Right renal pelvis (tissue), 4 donors: ENCODE data around the gene KRT28. TPM values are rescaled to one million over a fixed set of nuclear protein-coding genes. Genes with fewer than 3 reads are reported as not detected.

Experiments used
- DNase-seq, 4 donors: peaks; one replicate each; pipeline ENCODE4 v3.0.0-alpha.2; 2013; ENCODE audit warnings: low read depth in 4 of 4, low spot score in 3 of 4, missing footprints in 1 of 4
- polyA plus RNA-seq, 4 donors: library from polyadenylated mRNA; unstranded; fragments of 120-200 nt; gene quantifications; one replicate each; pipeline ENCODE4 v1.2.1, GENCODE V29; 2013; ENCODE audit not compliant: insufficient read length in 4 of 4

KRT28 gene
- not detected for polyA plus RNA-seq

- DNase-seq = no peak
These were observed at the start of gene KRT28 for GRCh38 chr17:40799859-40800258. Gene KRT28 (minus strand): TSS chr17:40799959. CDS start chr17:40799893, 66 bp downstream.

GRCh38 chr17:40848583-40849235 lies 49.0 kb upstream of the KRT28 start:
- DNase-seq = no peak

GRCh38 chr17:40846515-40847144 lies 46.9 kb upstream of the KRT28 start:
- DNase-seq = no peak

GRCh38 chr17:40844671-40845107 lies 44.9 kb upstream of the KRT28 start:
- DNase-seq = no peak

GRCh38 chr17:40843242-40843641 lies 43.5 kb upstream of the KRT28 start:
- DNase-seq = no peak

GRCh38 chr17:40841246-40841645 lies 41.5 kb upstream of the KRT28 start:
- DNase-seq = no peak

- no peak for DNase-seq
These were observed 39.4 kb upstream of the KRT28 start for GRCh38 chr17:40839194-40839593.

- no peak for DNase-seq
These were observed 36.3 kb upstream of the KRT28 start for GRCh38 chr17:40836020-40836419.

GRCh38 chr17:40833882-40834281 lies 34.1 kb upstream of the KRT28 start:
- no peak for DNase-seq

GRCh38 chr17:40832840-40833239 lies 33.1 kb upstream of the KRT28 start:
- no peak for DNase-seq

- no peak for DNase-seq
These were observed 30.5 kb upstream of the KRT28 start for GRCh38 chr17:40830085-40830776.

GRCh38 chr17:40828454-40829044 lies 28.8 kb upstream of the KRT28 start:
- DNase-seq = no peak

- no peak for DNase-seq
These were observed 28.1 kb upstream of the KRT28 start for GRCh38 chr17:40827746-40828453.

GRCh38 chr17:40825599-40825998 lies 25.8 kb upstream of the KRT28 start:
- DNase-seq = no peak

- no peak for DNase-seq
These were observed 24.5 kb upstream of the KRT28 start for GRCh38 chr17:40824015-40824832.

- no peak for DNase-seq
These were observed 22.5 kb upstream of the KRT28 start, which contains the start of gene KRT10 for GRCh38 chr17:40822132-40822812. Gene KRT10 (minus strand): TSS chr17:40822614. CDS start chr17:40822585, 29 bp downstream.

GRCh38 chr17:40821536-40821935 lies 21.8 kb upstream of the KRT28 start:
- DNase-seq = no peak

GRCh38 chr17:40820228-40820838 lies 20.6 kb upstream of the KRT28 start:
- no peak for DNase-seq
